ENCODE measurements around the gene CCNH. TPM values are rescaled to one million over a fixed set of nuclear protein-coding genes. Genes with fewer than 3 reads are reported as not detected.
A peak's percentile ranks its signal among the peaks of the same experiment; 100 is the strongest.

The CCNH gene
- total RNA-seq, 2 experiments from 2014 or later: 68.7 to 76.1 TPM

DNA sequence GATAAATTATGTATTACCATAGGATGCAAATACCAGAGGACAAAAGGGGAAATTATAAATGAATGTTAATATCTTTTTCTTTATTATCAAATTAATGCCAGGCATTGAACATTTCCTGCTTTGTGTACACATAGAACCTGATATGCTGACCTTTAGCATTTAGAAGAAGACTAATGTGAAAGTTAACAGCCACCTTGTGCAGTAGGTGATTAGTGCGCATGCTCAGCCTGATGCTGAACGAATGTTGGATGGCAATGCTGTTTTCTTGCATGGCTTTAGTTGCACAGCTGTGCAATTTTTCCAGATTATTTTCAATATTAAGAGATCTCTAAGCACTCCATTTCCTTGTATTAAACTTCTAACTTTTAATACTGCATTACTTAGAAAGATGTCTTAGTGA is 45.5 kb downstream of the CCNH start:
- Mint-ChIP-seq H3K27ac (no peak overlapping the region), H3K27me3 (no peaks in the 10 kb centered on the region), H3K4me1 (ENCODE audit: low read depth) (peaks cover 13% of the 10 kb centered on the region), H3K36me3 (ENCODE audit: low read depth) (peaks cover 29% of the 10 kb centered on the region), H3K9me3 (no peaks in the 10 kb centered on the region), H3K4me3 (no peak overlapping the region)
- DNase-seq: no peak
- POLR2A ChIA-PET: no interaction called here
- ATAC-seq: no peak
- CTCF ChIA-PET: no interaction called here
- intact Hi-C loops (cut with micrococcal nuclease): no loop called here
- TF ChIP-seq CTCF (IDR thresholded peaks at IDR 0.05): no peak

DNA sequence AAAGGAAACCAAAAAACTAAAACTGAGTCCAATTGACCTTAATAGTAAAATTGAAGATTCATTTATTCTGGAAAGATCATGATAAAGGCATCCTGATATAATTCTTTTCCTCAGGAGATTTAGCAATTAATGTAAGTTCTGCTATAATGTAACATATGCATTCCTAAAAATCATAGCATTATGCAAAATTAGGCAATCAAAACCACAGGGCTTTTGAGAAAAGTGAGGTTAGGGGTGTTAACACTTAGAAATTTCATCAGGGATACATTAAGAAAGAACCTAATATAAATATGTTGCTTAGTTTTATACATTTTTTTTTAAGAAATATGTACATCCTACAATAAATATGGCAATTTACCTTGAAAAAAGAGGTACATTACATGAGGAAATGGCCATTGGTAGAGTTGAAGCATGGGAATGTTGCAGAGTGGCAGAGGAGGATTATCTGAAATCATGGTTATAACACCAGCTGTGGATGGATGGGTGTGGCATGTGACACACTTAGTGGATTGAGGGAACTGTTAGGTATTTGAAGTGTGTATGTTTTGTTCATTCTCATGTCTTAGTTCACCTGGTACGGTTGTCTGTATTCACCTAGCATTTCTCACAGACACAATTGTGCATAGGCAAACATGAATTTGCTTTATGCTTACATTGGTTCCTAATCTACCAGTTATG is 51.1 kb downstream of the CCNH start:
- no peak for DNase-seq
- POLR2A ChIA-PET: no interaction called here
- peaks cover 19% of the 10 kb centered on the region for H3K4me1 Mint-ChIP-seq (ENCODE audit: low read depth)
- no peak overlapping the region for H3K4me3 Mint-ChIP-seq
- H3K9me3 Mint-ChIP-seq: no peaks in the 10 kb centered on the region
- TF ChIP-seq CTCF (IDR thresholded peaks at IDR 0.05): no peak
- CTCF ChIA-PET: no interaction called here
- no peaks in the 10 kb centered on the region for H3K27me3 Mint-ChIP-seq
- H3K27ac Mint-ChIP-seq: no peak overlapping the region
- no peak for ATAC-seq
- peaks cover 24% of the 10 kb centered on the region for H3K36me3 Mint-ChIP-seq (ENCODE audit: low read depth)
- intact Hi-C loops (cut with micrococcal nuclease): no loop called here

GRCh38 chr5:87361031-87361445 is 51.7 kb downstream of the CCNH start:
- DNase-seq: no peak
- ChIA-PET POLR2A (no interaction called here), CTCF (no interaction called here)
- ATAC-seq: no peak
- Mint-ChIP-seq H3K27me3 (no peaks in the 10 kb centered on the region), H3K4me3 (no peak overlapping the region), H3K27ac (peak overlapping the region; percentile 49), H3K9me3 (no peaks in the 10 kb centered on the region), H3K36me3 (ENCODE audit: low read depth) (peaks cover 21% of the 10 kb centered on the region), H3K4me1 (ENCODE audit: low read depth) (peaks cover 19% of the 10 kb centered on the region)
- TF ChIP-seq CTCF (IDR thresholded peaks at IDR 0.05): no peak
- intact Hi-C loops (cut with micrococcal nuclease): no loop called here

- DNase-seq: no peak
- no peaks in the 10 kb centered on the region for H3K9me3 Mint-ChIP-seq
- H3K4me1 Mint-ChIP-seq (ENCODE audit: low read depth): peaks cover 19% of the 10 kb centered on the region
- ChIA-PET POLR2A (no interaction called here), CTCF (no interaction called here)
- no peaks in the 10 kb centered on the region for H3K27me3 Mint-ChIP-seq
- intact Hi-C loops (cut with micrococcal nuclease): no loop called here
- TF ChIP-seq CTCF (IDR thresholded peaks at IDR 0.05): no peak
- peaks cover 27% of the 10 kb centered on the region for H3K36me3 Mint-ChIP-seq (ENCODE audit: low read depth)
- H3K4me3 Mint-ChIP-seq: no peak overlapping the region
- ATAC-seq: no peak
- no peak overlapping the region for H3K27ac Mint-ChIP-seq
Measured at GRCh38 chr5:87360132-87360531, 52.6 kb downstream of the CCNH start.

DNA sequence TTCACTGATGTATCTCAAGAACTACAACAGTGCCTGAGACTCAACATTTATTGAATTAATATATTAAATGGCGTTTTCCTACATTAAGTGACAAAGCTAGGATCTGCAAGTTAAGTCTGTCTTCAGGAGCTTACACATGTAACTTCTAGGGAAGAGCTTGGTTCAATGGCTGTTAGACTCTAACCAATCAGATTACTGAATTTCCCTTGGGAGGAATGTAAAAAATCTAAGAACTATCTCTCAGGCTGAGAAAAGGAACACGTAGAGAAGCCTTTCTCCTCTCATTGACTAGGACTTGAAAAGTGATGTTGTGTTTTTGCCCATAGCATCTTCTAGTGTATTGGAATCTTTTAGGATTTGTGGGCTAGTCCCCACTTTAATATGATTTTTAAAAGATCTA is 53.6 kb downstream of the CCNH start:
- Mint-ChIP-seq H3K4me1 (ENCODE audit: low read depth) (peaks cover 18% of the 10 kb centered on the region), H3K4me3 (no peak overlapping the region), H3K27me3 (no peaks in the 10 kb centered on the region), H3K9me3 (no peaks in the 10 kb centered on the region), H3K36me3 (ENCODE audit: low read depth) (peaks cover 28% of the 10 kb centered on the region), H3K27ac (no peak overlapping the region)
- ATAC-seq: no peak
- intact Hi-C loops (cut with micrococcal nuclease): no loop called here
- no peak for DNase-seq
- TF ChIP-seq CTCF (IDR thresholded peaks at IDR 0.05): no peak
- ChIA-PET POLR2A (no interaction called here), CTCF (no interaction called here)
